ENCODE data around the gene ENAH. TPM values are rescaled to one million over a fixed set of nuclear protein-coding genes. Genes with fewer than 3 reads are reported as not detected.

ENAH gene
- polyA plus RNA-seq, 1 of the 3 experiments (the other 2 are of a cell fraction): 48.9 TPM

GRCh38 chr1:225692517-225692879 lies 39.6 kb upstream of the ENAH start:
- no peaks in the 10 kb centered on the region for H3K9me3 ChIP-seq
- no peak overlapping the region for H3K4me3 ChIP-seq (ENCODE audit: low read depth in 2 of 2, low read length in 1 of 2)
- POLR2A ChIA-PET: no interaction called here
- no peak for TF ChIP-seq TCF12 (IDR thresholded peaks at IDR 0.05)
- TF ChIP-seq TEAD4 (IDR thresholded peaks at IDR 0.05; ENCODE audit: borderline replicate concordance, insufficient read depth): no peak
- no peak for TF ChIP-seq YY1 (IDR thresholded peaks at IDR 0.05; ENCODE audit: low read depth)
- no peak for TF ChIP-seq FOXJ3 (CRISPR knock-in tag; IDR thresholded peaks at IDR 0.05)
- no peak for TF ChIP-seq IRF3 (IDR thresholded peaks at IDR 0.05; ENCODE audit: low read depth, low read length)
- TF ChIP-seq PBX3 (IDR thresholded peaks at IDR 0.05): no peak
- no peak for TF ChIP-seq EP300 (IDR thresholded peaks at IDR 0.05; ENCODE audit: borderline replicate concordance in 1 of 2, low read depth in 1 of 2, low read length in 1 of 2)
- no peak for TF ChIP-seq ZBTB33 (IDR thresholded peaks at IDR 0.05; ENCODE audit: borderline replicate concordance, low read depth)
- TF ChIP-seq MAX (IDR thresholded peaks at IDR 0.05; ENCODE audit: low read depth): no peak
- no peak for TF ChIP-seq FOXM1 (IDR thresholded peaks at IDR 0.05; ENCODE audit: low read depth)
- no peak for TF ChIP-seq NRF1 (IDR thresholded peaks at IDR 0.05; ENCODE audit: low read depth, low read length)
- TF ChIP-seq CHD2 (IDR thresholded peaks at IDR 0.05; ENCODE audit: low read length, partially characterized antibody): no peak
- no peak for TF ChIP-seq USF2 (IDR thresholded peaks at IDR 0.05; ENCODE audit: borderline replicate concordance, low read depth, low read length)
- no peak for TF ChIP-seq SIN3A (IDR thresholded peaks at IDR 0.05; ENCODE audit: borderline replicate concordance, low read depth, low read length)
- TF ChIP-seq ELF1 (IDR thresholded peaks at IDR 0.05): no peak
- no peak for TF ChIP-seq RAD21 (IDR thresholded peaks at IDR 0.05; ENCODE audit: low read length)
- no peak for TF ChIP-seq GABPA (IDR thresholded peaks at IDR 0.05; ENCODE audit: low read depth)
- no peak overlapping the region for H3K27ac ChIP-seq (ENCODE audit: low read depth in 2 of 2, low read length in 1 of 2)
- H3K9me2 ChIP-seq: no peaks in the 10 kb centered on the region
- CTCF ChIA-PET: interaction anchor here (1.7 kb wide), 1 partner anchor 80 kb away, joined by 4 read pairs; no protein-coding TSS in a partner anchor
- WGBS (ENCODE audit: low lambda C conversion rate): 100% methylated on average over 1 of the region's 1 CpG
- H3K27me3 ChIP-seq (ENCODE audit: insufficient read depth): no peaks in the 10 kb centered on the region
- no peak for DNase-seq
- H3K36me3 ChIP-seq (replicated peaks in 1 of 2; ENCODE audit: control insufficient read depth in 1 of 2, insufficient read depth in 2 of 2, low read length in 1 of 2): no peaks in the 10 kb centered on the region
- H3K4me2 ChIP-seq: no peak overlapping the region
- H3K4me1 ChIP-seq (ENCODE audit: control insufficient read depth in 1 of 2, insufficient read depth in 2 of 2, low read depth in 1 of 2, low read length in 1 of 2): peaks cover 0 to 8% of the 10 kb centered on the region in 2 experiments; a peak in 2 of 4 replicates
- H3K79me2 ChIP-seq (ENCODE audit: insufficient read depth): no peaks in the 10 kb centered on the region
- H3K9ac ChIP-seq: no peak overlapping the region
- no peak overlapping the region for H2AFZ ChIP-seq (ENCODE audit: low read depth)
- no peaks in the 10 kb centered on the region for H4K20me1 ChIP-seq (ENCODE audit: insufficient read depth)
- no peaks in the 10 kb centered on the region for H3F3A ChIP-seq (replicated peaks; ENCODE audit: insufficient read depth)
